ENCODE measurements around the gene KRT15.
"Not testable (repeated sequence)": the region's sequence is repeated elsewhere in the genome, so short reads cannot be mapped to it uniquely, and the experiment has no call there.

Gene KRT15

GRCh38 chr17:41544491-41544892 is 25.8 kb upstream of the KRT15 start:
- no peak for DNase-seq (ENCODE audit: low read depth in 2 of 3, low spot score in 2 of 3)

- DNase-seq (ENCODE audit: low read depth in 2 of 3, low spot score in 2 of 3): not testable (repeated sequence)
These were observed 24.1 kb upstream of the KRT15 start for GRCh38 chr17:41542786-41543185.

GRCh38 chr17:41542357-41542756 is 23.7 kb upstream of the KRT15 start:
- no peak for DNase-seq (ENCODE audit: low read depth in 2 of 3, low spot score in 2 of 3)

GRCh38 chr17:41540921-41541625 is 22.4 kb upstream of the KRT15 start:
- no peak for DNase-seq (ENCODE audit: low read depth in 2 of 3, low spot score in 2 of 3)

- DNase-seq (ENCODE audit: low read depth in 2 of 3, low spot score in 2 of 3): no peak
These were observed 21.4 kb upstream of the KRT15 start for GRCh38 chr17:41539979-41540701.

- DNase-seq (ENCODE audit: low read depth in 2 of 3, low spot score in 2 of 3): no peak
These were observed 20.4 kb upstream of the KRT15 start for GRCh38 chr17:41539071-41539492.

GRCh38 chr17:41538565-41538991 is 19.9 kb upstream of the KRT15 start:
- DNase-seq (ENCODE audit: low read depth in 2 of 3, low spot score in 2 of 3): no peak

- DNase-seq (ENCODE audit: low read depth in 2 of 3, low spot score in 2 of 3): no peak
These were observed 19.3 kb upstream of the KRT15 start for GRCh38 chr17:41537990-41538389.

GRCh38 chr17:41537614-41537954 is 18.9 kb upstream of the KRT15 start:
- DNase-seq (ENCODE audit: low read depth in 2 of 3, low spot score in 2 of 3): no peak

GRCh38 chr17:41536741-41537613 is 18.3 kb upstream of the KRT15 start:
- no peak for DNase-seq (ENCODE audit: low read depth in 2 of 3, low spot score in 2 of 3)

GRCh38 chr17:41535764-41536481 is 17.2 kb upstream of the KRT15 start:
- no peak for DNase-seq (ENCODE audit: low read depth in 2 of 3, low spot score in 2 of 3)

GRCh38 chr17:41534899-41535546 is 16.3 kb upstream of the KRT15 start:
- no peak for DNase-seq (ENCODE audit: low read depth in 2 of 3, low spot score in 2 of 3)

GRCh38 chr17:41533613-41534012 is 14.9 kb upstream of the KRT15 start:
- no peak for DNase-seq (ENCODE audit: low read depth in 2 of 3, low spot score in 2 of 3)

- DNase-seq (ENCODE audit: low read depth in 2 of 3, low spot score in 2 of 3): no peak
These were observed 14.4 kb upstream of the KRT15 start for GRCh38 chr17:41532947-41533570.

- no peak for DNase-seq (ENCODE audit: low read depth in 2 of 3, low spot score in 2 of 3)
These were observed 13.3 kb upstream of the KRT15 start for GRCh38 chr17:41531993-41532392.

- DNase-seq (ENCODE audit: low read depth in 2 of 3, low spot score in 2 of 3): no peak
These were observed 11.7 kb upstream of the KRT15 start for GRCh38 chr17:41530062-41531048.

- DNase-seq (ENCODE audit: low read depth in 2 of 3, low spot score in 2 of 3): no peak
These were observed 10.8 kb upstream of the KRT15 start for GRCh38 chr17:41529491-41529915.

- DNase-seq (ENCODE audit: low read depth in 2 of 3, low spot score in 2 of 3): no peak
These were observed 10.3 kb upstream of the KRT15 start for GRCh38 chr17:41528959-41529353.
